Body of pancreas (tissue), 4 donors: ENCODE data around the gene KRTAP4-5.

Source experiments
- POLR2A ChIP-seq, 3 donors: fragments of 450-650 bp; IDR thresholded peaks; one replicate each; pipeline ENCODE4 v1.6.1; 2016; ENCODE audit warnings: antibody characterized with exemption in 3 of 3, mild to moderate bottlenecking in 2 of 3
- TF ChIP-seq, protein P1 (sequence below), 7 experiments: fragments of 450-650 bp in 4 of 7; fragments of 200-600 bp in 3 of 7; sonication (generic) in 3 of 7; IDR thresholded peaks; one replicate each; pipeline ENCODE4 v1.5.1; 2016 to 2019; ENCODE audit warnings: antibody characterized with exemption in 7 of 7

DNA sequence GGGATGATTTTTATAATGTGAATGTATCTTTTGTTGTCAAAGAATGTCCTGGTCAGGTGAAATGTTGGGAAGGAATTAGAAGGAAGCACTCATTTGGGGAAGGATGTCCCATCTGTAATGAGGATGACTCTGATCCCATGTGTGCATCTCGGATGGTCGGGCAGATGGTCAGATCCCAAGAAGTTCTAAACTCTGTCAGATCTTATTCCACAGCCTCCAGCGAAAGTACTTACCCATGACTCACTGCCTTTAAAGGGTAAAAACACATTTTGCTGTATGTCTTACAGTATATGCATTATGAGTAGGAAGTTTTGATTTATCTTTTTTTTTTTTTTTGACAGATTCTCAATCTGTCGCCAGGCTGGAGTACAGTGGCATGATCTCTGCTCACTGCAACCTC lies 30.9 kb downstream of the KRTAP4-5 start:
- no peak for TF ChIP-seq POLR2A (IDR thresholded peaks at IDR 0.05)
- TF ChIP-seq, protein P1, sequence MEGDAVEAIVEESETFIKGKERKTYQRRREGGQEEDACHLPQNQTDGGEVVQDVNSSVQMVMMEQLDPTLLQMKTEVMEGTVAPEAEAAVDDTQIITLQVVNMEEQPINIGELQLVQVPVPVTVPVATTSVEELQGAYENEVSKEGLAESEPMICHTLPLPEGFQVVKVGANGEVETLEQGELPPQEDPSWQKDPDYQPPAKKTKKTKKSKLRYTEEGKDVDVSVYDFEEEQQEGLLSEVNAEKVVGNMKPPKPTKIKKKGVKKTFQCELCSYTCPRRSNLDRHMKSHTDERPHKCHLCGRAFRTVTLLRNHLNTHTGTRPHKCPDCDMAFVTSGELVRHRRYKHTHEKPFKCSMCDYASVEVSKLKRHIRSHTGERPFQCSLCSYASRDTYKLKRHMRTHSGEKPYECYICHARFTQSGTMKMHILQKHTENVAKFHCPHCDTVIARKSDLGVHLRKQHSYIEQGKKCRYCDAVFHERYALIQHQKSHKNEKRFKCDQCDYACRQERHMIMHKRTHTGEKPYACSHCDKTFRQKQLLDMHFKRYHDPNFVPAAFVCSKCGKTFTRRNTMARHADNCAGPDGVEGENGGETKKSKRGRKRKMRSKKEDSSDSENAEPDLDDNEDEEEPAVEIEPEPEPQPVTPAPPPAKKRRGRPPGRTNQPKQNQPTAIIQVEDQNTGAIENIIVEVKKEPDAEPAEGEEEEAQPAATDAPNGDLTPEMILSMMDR (IDR thresholded peaks at IDR 0.05): no peak
